ENCODE measurements around the gene CTTN.

GRCh38 chr11:70420496-70420895 is 22.2 kb downstream of the CTTN start:
- TF ChIP-seq CTCF (IDR thresholded peaks at IDR 0.05) (no peak), POLR2A (IDR thresholded peaks at IDR 0.05) (no peak), POLR2AphosphoS5 (IDR thresholded peaks at IDR 0.05) (no peak), EP300 (IDR thresholded peaks at IDR 0.05) (no peak)
